Measurements from ENCODE around the gene LILRA1.
"Not testable (repeated sequence)": the region's sequence is repeated elsewhere in the genome, so short reads cannot be mapped to it uniquely, and the experiment has no call there.

Gene LILRA1

GRCh38 chr19:54616821-54617560, 23.6 kb downstream of the LILRA1 start:
- Histone ChIP-seq H3K27ac (ENCODE audit: low read depth, low read length) (peak overlapping the region; percentile 96), H3K4me2 (ENCODE audit: low read length) (peak overlapping the region; percentile 88), H3K4me1 (ENCODE audit: control insufficient read depth, low read length) (peaks cover 61% of the 10 kb centered on the region), H3K9me2 (replicated peaks; ENCODE audit: control insufficient read depth, low read length) (no peaks in the 10 kb centered on the region), H4K20me1 (ENCODE audit: control insufficient read depth, insufficient read depth, low read depth, low read length) (no peaks in the 10 kb centered on the region), H3K27me3 (ENCODE audit: control insufficient read depth, low read length) (no peaks in the 10 kb centered on the region), H3K4me3 (ENCODE audit: low read length) (peak overlapping the region; percentile 81), H3K9me3 (ENCODE audit: control insufficient read depth, insufficient read depth, low read length) (peaks cover 12% of the 10 kb centered on the region; the same call in 1 of the 2 replicates), H3F3A (ENCODE audit: control insufficient read depth, insufficient read depth) (peaks cover 38% of the 10 kb centered on the region), H3K36me3 (ENCODE audit: control insufficient read depth, low read length) (peaks cover 22% of the 10 kb centered on the region), H3K79me2 (ENCODE audit: control insufficient read depth, low read length) (peaks cover 54% of the 10 kb centered on the region)
- TF ChIP-seq EZH2phosphoT487 (IDR thresholded peaks at IDR 0.05; ENCODE audit: borderline replicate concordance, low read length) (no peak), CTCF (IDR thresholded peaks at IDR 0.05; ENCODE audit: low read depth, low read length, poor library complexity, severe bottlenecking) (no peak)

GRCh38 chr19:54620464-54620863, 27.0 kb downstream of the LILRA1 start:
- Histone ChIP-seq H3K9me3 (ENCODE audit: control insufficient read depth, insufficient read depth, low read length) (peaks cover 3% of the 10 kb centered on the region; the same call in 1 of the 2 replicates), H3K9me2 (replicated peaks; ENCODE audit: control insufficient read depth, low read length) (no peaks in the 10 kb centered on the region), H3K4me3 (ENCODE audit: low read length) (peak overlapping the region; percentile 81), H3K27ac (ENCODE audit: low read depth, low read length) (peak overlapping the region; percentile 96), H3K4me1 (ENCODE audit: control insufficient read depth, low read length) (peaks cover 63% of the 10 kb centered on the region), H3K79me2 (ENCODE audit: control insufficient read depth, low read length) (peaks cover 85% of the 10 kb centered on the region), H3K27me3 (ENCODE audit: control insufficient read depth, low read length) (no peaks in the 10 kb centered on the region), H4K20me1 (ENCODE audit: control insufficient read depth, insufficient read depth, low read depth, low read length) (no peaks in the 10 kb centered on the region), H3K36me3 (ENCODE audit: control insufficient read depth, low read length) (peaks cover 20% of the 10 kb centered on the region), H3K4me2 (ENCODE audit: low read length) (peak overlapping the region; percentile 79), H3F3A (ENCODE audit: control insufficient read depth, insufficient read depth) (peaks cover 35% of the 10 kb centered on the region)
- TF ChIP-seq EZH2phosphoT487 (IDR thresholded peaks at IDR 0.05; ENCODE audit: borderline replicate concordance, low read length) (no peak), CTCF (IDR thresholded peaks at IDR 0.05; ENCODE audit: low read depth, low read length, poor library complexity, severe bottlenecking) (no peak)

- TF ChIP-seq EZH2phosphoT487 (IDR thresholded peaks at IDR 0.05; ENCODE audit: borderline replicate concordance, low read length): no peak
These were observed 29.0 kb downstream of the LILRA1 start for GRCh38 chr19:54622431-54622830.

GRCh38 chr19:54624234-54624633, 30.8 kb downstream of the LILRA1 start:
- not testable (repeated sequence) for H4K20me1 ChIP-seq (ENCODE audit: control insufficient read depth, insufficient read depth, low read depth, low read length)

More at GRCh38 chr19:54622431-54622830, 29.0 kb downstream of the LILRA1 start:
- H3K36me3 ChIP-seq (ENCODE audit: control insufficient read depth, low read length): peaks cover 38% of the 10 kb centered on the region
- H3K4me2 ChIP-seq (ENCODE audit: low read length): peak overlapping the region; percentile 97
- H3K9me2 ChIP-seq (replicated peaks; ENCODE audit: control insufficient read depth, low read length): no peaks in the 10 kb centered on the region
- peaks cover 69% of the 10 kb centered on the region for H3K4me1 ChIP-seq (ENCODE audit: control insufficient read depth, low read length)
- no peaks in the 10 kb centered on the region for H4K20me1 ChIP-seq (ENCODE audit: control insufficient read depth, insufficient read depth, low read depth, low read length)
- peaks cover 18% of the 10 kb centered on the region for H3F3A ChIP-seq (ENCODE audit: control insufficient read depth, insufficient read depth)
- peak overlapping the region; percentile 81 for H3K4me3 ChIP-seq (ENCODE audit: low read length)
- H3K9me3 ChIP-seq (ENCODE audit: control insufficient read depth, insufficient read depth, low read length): no peaks in the 10 kb centered on the region
- H3K27ac ChIP-seq (ENCODE audit: low read depth, low read length): peak overlapping the region; percentile 96
- no peaks in the 10 kb centered on the region for H3K27me3 ChIP-seq (ENCODE audit: control insufficient read depth, low read length)
- peaks cover 96% of the 10 kb centered on the region for H3K79me2 ChIP-seq (ENCODE audit: control insufficient read depth, low read length)

GRCh38 chr19:54624934-54625730, 31.7 kb downstream of the LILRA1 start:
- peaks cover 58% of the 10 kb centered on the region for H3K36me3 ChIP-seq (ENCODE audit: control insufficient read depth, low read length)
- H3K27me3 ChIP-seq (ENCODE audit: control insufficient read depth, low read length); H4K20me1 ChIP-seq (ENCODE audit: control insufficient read depth, insufficient read depth, low read depth, low read length); H3K9me2 ChIP-seq (replicated peaks; ENCODE audit: control insufficient read depth, low read length); H3K9me3 ChIP-seq (ENCODE audit: control insufficient read depth, insufficient read depth, low read length): not testable (repeated sequence)
- peak overlapping the region; percentile 81 for H3K4me3 ChIP-seq (ENCODE audit: low read length)
- H3F3A ChIP-seq (ENCODE audit: control insufficient read depth, insufficient read depth): peaks cover 12% of the 10 kb centered on the region
- H3K4me1 ChIP-seq (ENCODE audit: control insufficient read depth, low read length): peaks cover 96% of the 10 kb centered on the region
- H3K27ac ChIP-seq (ENCODE audit: low read depth, low read length): peak overlapping the region; percentile 96
- H3K79me2 ChIP-seq (ENCODE audit: control insufficient read depth, low read length): peaks cover 96% of the 10 kb centered on the region
- peak overlapping the region; percentile 97 for H3K4me2 ChIP-seq (ENCODE audit: low read length)

More at GRCh38 chr19:54624234-54624633, 30.8 kb downstream of the LILRA1 start:
- peaks cover 87% of the 10 kb centered on the region for H3K4me1 ChIP-seq (ENCODE audit: control insufficient read depth, low read length)
- peak overlapping the region; percentile 81 for H3K4me3 ChIP-seq (ENCODE audit: low read length)
- peak overlapping the region; percentile 96 for H3K27ac ChIP-seq (ENCODE audit: low read depth, low read length)
- H3K36me3 ChIP-seq (ENCODE audit: control insufficient read depth, low read length): peaks cover 50% of the 10 kb centered on the region
- peaks cover 12% of the 10 kb centered on the region for H3F3A ChIP-seq (ENCODE audit: control insufficient read depth, insufficient read depth)
- H3K9me3 ChIP-seq (ENCODE audit: control insufficient read depth, insufficient read depth, low read length); H3K27me3 ChIP-seq (ENCODE audit: control insufficient read depth, low read length); H3K9me2 ChIP-seq (replicated peaks; ENCODE audit: control insufficient read depth, low read length): not testable (repeated sequence)
- peak overlapping the region; percentile 97 for H3K4me2 ChIP-seq (ENCODE audit: low read length)
- peaks cover 96% of the 10 kb centered on the region for H3K79me2 ChIP-seq (ENCODE audit: control insufficient read depth, low read length)

Measured in DOHH2 (cell line).